Esophagus muscularis mucosa (tissue), 4 donors: ENCODE results near the gene PDE6D.

Experiments
- CTCF ChIP-seq, 3 experiments: fragments of 200-600 bp in 2 of 3; fragments of 450-650 bp in 1 of 3; sonication (generic) in 2 of 3; IDR thresholded peaks; one replicate each; pipeline ENCODE4 v1.5.1; 2017 to 2019; ENCODE audit warnings: antibody characterized with exemption in 3 of 3, mild to moderate bottlenecking in 2 of 3, moderate library complexity in 1 of 3
- EP300 ChIP-seq: sonication (generic); formaldehyde crosslinking; IDR thresholded peaks from one replicate; pipeline ENCODE4 v1.6.1; 2017; ENCODE audit warnings: antibody characterized with exemption
- POLR2A ChIP-seq: fragments of 450-650 bp; IDR thresholded peaks from one replicate; pipeline ENCODE4 v1.6.1; 2017; ENCODE audit warnings: antibody characterized with exemption, moderate library complexity, mild to moderate bottlenecking, low read depth

- TF ChIP-seq EP300 = no peak
- TF ChIP-seq CTCF (IDR thresholded peaks at IDR 0.05) = peak; percentile 66 to 68 (median 67)
- no peak for TF ChIP-seq POLR2A
These were observed 93.8 kb downstream of the PDE6D start for GRCh38 chr2:231687133-231687852.
